Activated T-helper 1 cell treated with Interleukin-2 at 50 U/mL for 16 hours (primary cell): ENCODE measurements around the gene CACNA1E.

Experiments
- DNase-seq: peaks from one replicate; pipeline ENCODE4 v3.0.0-alpha.2; 2020; ENCODE audit warnings: low read depth

The CACNA1E gene

DNA sequence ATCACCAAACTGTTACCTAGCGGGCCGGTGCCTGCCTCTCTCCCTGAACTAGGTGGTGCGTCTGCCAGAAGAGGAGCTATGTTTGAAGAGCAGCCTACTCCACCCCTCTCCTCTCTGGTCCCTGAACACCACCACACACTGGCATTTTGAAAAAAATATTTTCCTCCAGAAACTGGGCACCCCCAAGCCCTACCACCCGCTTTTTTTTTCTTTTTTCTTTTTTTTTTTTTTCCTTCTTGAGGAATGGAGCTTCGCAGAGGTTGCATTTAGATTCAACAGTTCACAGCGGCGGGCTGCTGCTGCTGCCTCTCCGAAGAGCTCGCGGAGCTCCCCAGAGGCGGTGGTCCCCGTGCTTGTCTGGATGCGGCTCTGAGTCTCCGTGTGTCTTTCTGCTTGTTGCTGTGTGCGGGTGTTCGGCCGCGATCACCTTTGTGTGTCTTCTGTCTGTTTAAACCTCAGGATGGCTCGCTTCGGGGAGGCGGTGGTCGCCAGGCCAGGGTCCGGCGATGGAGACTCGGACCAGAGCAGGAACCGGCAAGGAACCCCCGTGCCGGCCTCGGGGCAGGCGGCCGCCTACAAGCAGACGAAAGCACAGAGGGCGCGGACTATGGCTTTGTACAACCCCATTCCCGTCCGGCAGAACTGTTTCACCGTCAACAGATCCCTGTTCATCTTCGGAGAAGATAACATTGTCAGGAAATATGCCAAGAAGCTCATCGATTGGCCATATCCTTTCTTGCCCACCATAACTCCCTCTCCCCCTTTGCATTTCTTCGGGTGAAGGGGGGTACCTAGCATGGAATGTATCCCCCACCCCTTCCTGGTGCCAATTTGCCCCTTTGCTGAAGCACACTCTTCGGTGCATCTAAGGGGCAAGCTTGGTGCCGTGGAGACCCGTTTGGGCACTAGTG is at the start of gene CACNA1E:
Gene CACNA1E (plus strand): TSS at position 233 of the 911 bp plus-strand sequence. CDS start 228 bp downstream, at position 461.
- no peak for DNase-seq

- no peak for DNase-seq
These were observed 49.4 kb upstream of the CACNA1E start for GRCh38 chr1:181433931-181434330.

DNA sequence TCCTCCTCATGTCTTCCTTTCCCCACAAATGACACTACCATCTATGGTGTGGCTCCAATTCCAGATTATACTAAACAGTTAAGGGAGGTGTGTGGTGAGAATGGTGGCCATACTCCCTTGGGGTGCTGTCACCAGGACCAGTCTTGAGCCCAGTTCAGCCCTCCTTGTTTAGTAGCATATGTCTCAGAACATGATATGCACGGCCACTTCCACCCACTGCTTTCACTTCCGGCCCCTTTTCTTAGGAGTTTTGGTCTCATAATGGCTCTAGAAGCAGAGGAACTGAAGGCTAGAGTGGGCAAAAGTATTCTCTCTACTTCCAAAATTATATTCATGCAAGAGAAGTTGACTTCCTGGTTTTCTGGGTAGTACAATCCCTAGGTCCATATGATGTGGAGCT is 45.3 kb upstream of the CACNA1E start:
- no peak for DNase-seq

- DNase-seq = no peak
These were observed 42.8 kb upstream of the CACNA1E start for GRCh38 chr1:181440510-181440909.

- DNase-seq = no peak
These were observed 41.2 kb upstream of the CACNA1E start for GRCh38 chr1:181442181-181442525.

GRCh38 chr1:181443231-181443853 is 40.0 kb upstream of the CACNA1E start:
- DNase-seq = no peak

DNA sequence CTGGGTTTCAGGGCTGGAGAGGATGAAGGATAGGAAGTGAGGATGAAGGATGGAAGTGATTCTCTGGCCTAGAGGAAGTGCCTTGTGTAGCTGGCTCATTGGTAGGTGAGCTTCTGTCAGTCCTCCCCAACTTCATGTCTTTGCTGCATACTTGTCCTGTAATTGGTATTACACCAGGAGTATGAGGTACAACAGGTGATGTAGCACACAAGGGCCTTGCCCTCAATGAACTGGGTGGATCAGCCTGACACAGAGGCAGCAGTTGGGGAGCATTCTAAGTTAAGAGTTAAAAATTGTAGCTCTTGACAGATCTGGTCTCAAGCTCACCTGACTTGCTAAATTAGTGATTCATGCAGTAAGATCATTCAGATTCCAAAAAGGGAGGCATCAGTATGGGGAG is 37.9 kb upstream of the CACNA1E start:
- no peak for DNase-seq

DNA sequence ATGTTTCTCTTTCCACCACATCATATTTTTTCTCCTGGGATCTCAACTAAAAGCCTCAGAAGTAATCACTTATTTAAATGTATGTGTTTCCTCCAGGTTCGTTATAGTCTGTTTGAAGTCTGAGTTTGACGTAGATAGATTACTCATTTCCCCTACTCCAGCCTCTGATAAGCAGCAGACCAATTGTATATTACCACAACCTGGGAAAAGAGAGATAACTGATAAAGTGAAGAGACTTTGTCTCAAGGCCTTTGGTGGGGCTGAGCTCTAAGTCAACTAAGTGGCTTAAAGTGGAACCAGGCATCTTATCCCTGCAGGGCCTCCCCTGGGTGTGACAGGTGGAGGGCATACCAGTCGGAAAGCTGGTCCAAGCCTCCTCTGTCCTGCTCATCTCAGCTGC is 34.9 kb upstream of the CACNA1E start:
- DNase-seq = no peak

- no peak for DNase-seq
These were observed 31.6 kb upstream of the CACNA1E start for GRCh38 chr1:181451661-181452230.

DNA sequence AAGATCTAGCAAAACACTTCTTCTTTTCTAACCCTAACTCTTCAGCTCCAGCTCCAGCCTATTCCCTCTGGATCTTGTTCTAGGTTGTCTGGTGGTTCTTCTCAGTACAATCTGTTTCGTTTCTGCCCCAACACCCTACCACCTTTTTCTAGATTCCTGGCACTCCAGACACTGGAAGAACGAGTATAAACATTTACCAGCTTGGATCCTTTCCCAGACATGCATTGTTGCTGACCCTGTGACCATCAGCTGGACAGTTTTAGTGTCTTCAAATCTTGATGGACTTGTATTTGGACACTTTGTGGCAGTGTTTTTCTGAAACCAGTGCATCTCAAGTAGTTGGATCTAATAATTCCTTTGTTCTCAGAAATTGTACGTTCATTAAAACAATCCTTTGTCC is 30.6 kb upstream of the CACNA1E start:
- no peak for DNase-seq

DNA sequence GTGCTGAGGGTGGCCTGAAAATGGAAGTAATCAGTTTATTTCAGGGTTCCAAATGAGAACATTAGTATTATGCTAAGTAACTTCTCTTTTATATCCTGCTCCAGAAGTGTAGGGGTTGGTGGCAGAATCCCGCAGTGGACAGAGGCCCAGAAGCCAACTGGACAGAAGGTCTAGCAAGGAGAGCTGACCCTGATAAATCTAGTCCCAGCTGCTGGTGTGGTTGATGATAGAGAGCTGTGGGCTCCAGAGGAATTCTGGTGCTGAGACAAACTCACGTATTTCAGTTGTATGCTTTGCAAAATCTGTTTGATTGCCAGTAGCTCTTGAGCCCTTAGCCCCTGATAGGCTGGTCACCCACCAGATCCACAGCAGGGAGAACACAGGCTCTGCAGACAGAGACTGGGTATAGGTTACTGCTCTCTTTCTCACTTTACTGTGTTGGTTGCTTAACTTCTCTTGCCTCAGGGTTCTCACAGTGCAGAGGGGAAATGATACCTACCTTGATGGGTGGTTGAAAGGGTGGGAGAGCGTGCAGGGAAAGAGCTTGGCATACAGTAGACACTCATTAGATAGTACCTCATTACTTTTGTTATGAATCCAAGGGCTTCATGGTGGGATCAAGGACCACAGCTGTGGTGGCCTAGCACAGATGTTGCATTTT is 29.6 kb upstream of the CACNA1E start:
- no peak for DNase-seq

GRCh38 chr1:181456551-181456950 is 26.8 kb upstream of the CACNA1E start:
- no peak for DNase-seq

- DNase-seq = no peak
These were observed 24.9 kb upstream of the CACNA1E start for GRCh38 chr1:181458419-181458818.

GRCh38 chr1:181459067-181459466 is 24.2 kb upstream of the CACNA1E start:
- no peak for DNase-seq

DNA sequence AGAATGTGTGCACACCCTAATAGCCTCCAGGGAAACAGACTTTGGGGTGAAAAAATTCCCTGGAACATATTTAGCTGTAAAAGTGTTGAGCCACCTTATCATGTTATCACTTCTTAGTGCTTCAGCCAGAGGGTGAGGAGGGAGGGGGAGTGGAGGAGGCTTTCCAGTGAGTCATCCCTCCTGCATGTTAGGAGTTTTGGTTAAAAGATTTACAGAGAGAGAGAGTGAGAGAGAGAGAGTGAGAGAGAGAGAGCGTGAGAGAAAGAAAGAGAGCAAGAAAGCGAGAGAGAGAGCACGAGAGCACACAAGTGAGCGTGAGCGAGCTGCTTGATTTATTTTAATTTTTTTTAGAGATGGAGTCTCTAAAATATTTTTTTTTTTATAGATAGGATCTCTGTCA is 13.5 kb upstream of the CACNA1E start:
- DNase-seq = no peak

DNA sequence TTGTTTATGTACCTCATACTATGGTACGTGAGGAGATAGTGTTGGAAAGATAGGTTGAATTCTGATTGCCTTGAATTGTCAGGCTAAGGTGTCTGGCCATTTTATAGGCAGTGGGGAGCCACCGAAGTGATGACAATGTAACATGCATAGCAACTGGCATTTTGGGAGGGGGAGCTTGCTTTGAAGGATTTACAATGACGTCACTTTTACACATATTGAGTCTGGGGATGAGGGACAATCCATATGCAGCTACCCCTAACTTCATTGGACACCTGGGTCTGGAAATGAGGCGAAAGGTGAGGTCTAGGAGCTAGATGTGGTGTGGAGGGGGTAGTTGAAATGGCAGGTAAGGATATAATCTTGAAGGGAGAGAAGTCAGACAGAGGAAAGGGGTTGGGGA is 7.7 kb upstream of the CACNA1E start:
- no peak for DNase-seq

DNA sequence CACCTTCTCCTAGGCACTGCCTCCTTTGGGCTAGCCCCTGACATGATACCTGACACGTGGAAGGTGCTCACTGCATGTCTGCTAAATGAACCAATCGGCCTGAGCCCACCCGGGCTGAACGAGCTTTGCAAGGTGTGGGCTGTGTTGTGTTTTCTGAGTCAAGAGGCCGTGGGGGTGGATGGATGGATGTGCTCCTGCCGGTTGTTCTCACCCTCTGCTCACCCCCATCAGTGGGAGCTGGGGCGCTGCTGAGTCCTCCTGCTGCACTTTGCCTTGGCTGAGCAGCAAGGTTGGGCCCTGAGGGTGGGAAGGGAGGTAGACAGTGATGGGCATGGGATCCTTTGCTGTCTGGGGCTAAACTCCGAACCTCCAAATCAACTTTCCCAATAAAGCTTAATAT is 6.7 kb upstream of the CACNA1E start:
- DNase-seq = no peak

GRCh38 chr1:181478306-181478705 is 5.0 kb upstream of the CACNA1E start:
- no peak for DNase-seq

- DNase-seq = no peak
These were observed 4.1 kb upstream of the CACNA1E start for GRCh38 chr1:181479137-181479745.

DNA sequence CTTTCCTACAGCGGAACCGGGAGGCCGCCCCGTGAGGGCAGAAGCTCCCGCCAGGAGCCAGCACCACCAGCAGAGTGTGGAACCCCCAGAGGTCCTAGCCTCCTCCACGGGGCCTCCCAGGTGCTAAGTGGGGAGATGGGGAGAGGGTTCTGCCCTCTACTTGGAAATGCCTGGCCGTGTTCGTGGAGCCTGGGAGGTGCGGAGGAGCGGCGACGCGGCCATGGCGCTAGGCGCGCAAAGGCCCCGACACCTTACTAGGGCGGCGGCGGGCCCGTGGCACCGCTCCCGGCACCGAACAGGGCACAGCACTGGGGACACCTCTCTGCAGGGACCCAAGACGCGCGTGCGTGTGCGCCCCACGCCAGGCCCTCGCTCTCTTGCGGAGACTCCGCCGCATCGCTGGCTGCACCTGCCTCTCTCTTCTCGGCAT is 1.3 kb upstream of the CACNA1E start:
- no peak for DNase-seq

- no peak for DNase-seq
These were observed 614 bp upstream of the CACNA1E start for GRCh38 chr1:181482521-181483284.

GRCh38 chr1:181484821-181485220 is 1.5 kb downstream of the CACNA1E start:
- DNase-seq = no peak
